ENCODE data around the gene STK32B.

DNA sequence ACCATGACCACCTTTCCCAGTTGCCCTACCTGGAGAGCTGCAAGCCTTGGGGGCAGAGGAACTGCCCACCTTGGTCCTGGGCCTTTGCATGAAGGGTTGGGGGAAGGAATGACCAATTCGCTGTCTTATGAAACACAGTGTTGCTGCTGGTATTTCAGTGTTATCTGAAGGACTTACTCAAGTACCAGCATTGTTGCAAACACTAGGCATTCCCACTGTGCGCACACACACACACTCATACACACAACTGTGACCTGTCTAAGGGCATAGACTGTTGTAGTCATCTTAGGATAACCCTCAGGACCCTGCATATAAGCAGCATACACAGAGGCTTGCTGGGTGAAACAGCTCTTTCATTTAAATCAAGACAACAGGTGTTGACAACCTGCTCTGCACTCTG is 446.2 kb downstream of the STK32B start:
- no peak for TF ChIP-seq SAFB2 (IDR thresholded peaks at IDR 0.05; ENCODE audit: borderline replicate concordance, low read depth, low read length, severe bottlenecking)
- TF ChIP-seq ETV1 (tag; conservative IDR thresholded peaks at IDR 0.05; ENCODE audit: low read depth), result no peak
- TF ChIP-seq, protein P1, sequence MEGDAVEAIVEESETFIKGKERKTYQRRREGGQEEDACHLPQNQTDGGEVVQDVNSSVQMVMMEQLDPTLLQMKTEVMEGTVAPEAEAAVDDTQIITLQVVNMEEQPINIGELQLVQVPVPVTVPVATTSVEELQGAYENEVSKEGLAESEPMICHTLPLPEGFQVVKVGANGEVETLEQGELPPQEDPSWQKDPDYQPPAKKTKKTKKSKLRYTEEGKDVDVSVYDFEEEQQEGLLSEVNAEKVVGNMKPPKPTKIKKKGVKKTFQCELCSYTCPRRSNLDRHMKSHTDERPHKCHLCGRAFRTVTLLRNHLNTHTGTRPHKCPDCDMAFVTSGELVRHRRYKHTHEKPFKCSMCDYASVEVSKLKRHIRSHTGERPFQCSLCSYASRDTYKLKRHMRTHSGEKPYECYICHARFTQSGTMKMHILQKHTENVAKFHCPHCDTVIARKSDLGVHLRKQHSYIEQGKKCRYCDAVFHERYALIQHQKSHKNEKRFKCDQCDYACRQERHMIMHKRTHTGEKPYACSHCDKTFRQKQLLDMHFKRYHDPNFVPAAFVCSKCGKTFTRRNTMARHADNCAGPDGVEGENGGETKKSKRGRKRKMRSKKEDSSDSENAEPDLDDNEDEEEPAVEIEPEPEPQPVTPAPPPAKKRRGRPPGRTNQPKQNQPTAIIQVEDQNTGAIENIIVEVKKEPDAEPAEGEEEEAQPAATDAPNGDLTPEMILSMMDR (IDR thresholded peaks at IDR 0.05 in 2 of 3, conservative IDR thresholded peaks at IDR 0.05 in 1 of 3; ENCODE audit: insufficient read depth in 2 of 3, low read depth in 1 of 3, low read length in 3 of 3), result no peak
- no peak for TF ChIP-seq CREBBP (IDR thresholded peaks at IDR 0.05; ENCODE audit: low read depth, low read length)
- TF ChIP-seq TAF1 (IDR thresholded peaks at IDR 0.05; ENCODE audit: control insufficient read depth, extremely low read depth, insufficient read depth, low read length, severe bottlenecking), result no peak
- TF ChIP-seq ELF2 (CRISPR knock-in tag; IDR thresholded peaks at IDR 0.05), result no peak
- no peak for TF ChIP-seq HLTF (IDR thresholded peaks at IDR 0.05)
